Glutamatergic neuron (in vitro differentiated cells): ENCODE measurements around the gene SMYD2. TPM values are rescaled to one million over a fixed set of nuclear protein-coding genes. Genes with fewer than 3 reads are reported as not detected.

Source experiments
- DNase-seq: peaks from one replicate; pipeline ENCODE4 v3.0.0; 2022
- H3K27ac Mint-ChIP-seq: one replicate; pipeline ENCODE4 v1.8.0; 2020; ENCODE audit warnings: mild to moderate bottlenecking, mixed read lengths, inconsistent platforms; ENCODE audit not compliant: unreplicated experiment
- H3K27me3 Mint-ChIP-seq: one replicate; pipeline ENCODE4 v1.8.0; 2020; ENCODE audit warnings: mild to moderate bottlenecking, moderate library complexity, mixed read lengths, inconsistent platforms; ENCODE audit not compliant: unreplicated experiment
- H3K36me3 Mint-ChIP-seq: one replicate; pipeline ENCODE4 v1.8.0; 2020; ENCODE audit warnings: mild to moderate bottlenecking, mixed read lengths, inconsistent platforms; ENCODE audit not compliant: unreplicated experiment
- H3K4me1 Mint-ChIP-seq: one replicate; pipeline ENCODE4 v1.8.0; 2020; ENCODE audit warnings: mild to moderate bottlenecking, low read depth, mixed read lengths, inconsistent platforms; ENCODE audit not compliant: unreplicated experiment
- H3K4me3 Mint-ChIP-seq: one replicate; pipeline ENCODE4 v1.8.0; 2020; ENCODE audit warnings: mild to moderate bottlenecking, mixed read lengths, inconsistent platforms; ENCODE audit not compliant: unreplicated experiment
- H3K9me3 Mint-ChIP-seq: one replicate; pipeline ENCODE4 v1.8.0; 2020; ENCODE audit warnings: mild to moderate bottlenecking, moderate library complexity, mixed read lengths, inconsistent platforms; ENCODE audit not compliant: unreplicated experiment
- CTCF ChIP-seq: fragments of 200-600 bp; sonication (generic); IDR thresholded peaks from one replicate; pipeline ENCODE4 v1.5.0; 2021; ENCODE audit not compliant: partially characterized antibody, unreplicated experiment
- total RNA-seq: library from RNA; stranded (reverse); fragmentation: NEBNext Ultra II Directional; extraction: Animal tissue kit (Norgen Biotek cat#: 25700); gene quantifications from one replicate; pipeline ENCODE4 v1.2.1, GENCODE V29; 2021; ENCODE audit not compliant: unreplicated experiment

Gene SMYD2
- total RNA-seq, 1 donor from 2014 or later, result 26.0 TPM

GRCh38 chr1:214310777-214311690, 30.1 kb downstream of the SMYD2 start:
- no peak overlapping the region for H3K27ac Mint-ChIP-seq
- TF ChIP-seq CTCF, result no peak
- peaks cover 6% of the 10 kb centered on the region for H3K27me3 Mint-ChIP-seq
- DNase-seq, result no peak
- peaks cover 4% of the 10 kb centered on the region for H3K36me3 Mint-ChIP-seq
- no peak overlapping the region for H3K4me3 Mint-ChIP-seq
- peaks cover 12% of the 10 kb centered on the region for H3K4me1 Mint-ChIP-seq
- peaks cover 2% of the 10 kb centered on the region for H3K9me3 Mint-ChIP-seq

- Mint-ChIP-seq H3K9me3 (peaks cover 2% of the 10 kb centered on the region), H3K27me3 (peaks cover 6% of the 10 kb centered on the region), H3K27ac (no peak overlapping the region), H3K4me1 (peaks cover 8% of the 10 kb centered on the region), H3K36me3 (peaks cover 4% of the 10 kb centered on the region), H3K4me3 (no peak overlapping the region)
- no peak for DNase-seq
- no peak for TF ChIP-seq CTCF
Measured at GRCh38 chr1:214312530-214313051, 31.6 kb downstream of the SMYD2 start.

GRCh38 chr1:214314178-214314843, 33.4 kb downstream of the SMYD2 start:
- TF ChIP-seq CTCF, result no peak
- H3K9me3 Mint-ChIP-seq, result peaks cover 2% of the 10 kb centered on the region
- H3K4me1 Mint-ChIP-seq, result peaks cover 6% of the 10 kb centered on the region
- no peak overlapping the region for H3K4me3 Mint-ChIP-seq
- H3K27ac Mint-ChIP-seq, result no peak overlapping the region
- peaks cover 6% of the 10 kb centered on the region for H3K27me3 Mint-ChIP-seq
- no peak for DNase-seq
- H3K36me3 Mint-ChIP-seq, result peaks cover 4% of the 10 kb centered on the region

GRCh38 chr1:214316593-214316992, 35.6 kb downstream of the SMYD2 start:
- no peak overlapping the region for H3K27ac Mint-ChIP-seq
- peaks cover 2% of the 10 kb centered on the region for H3K9me3 Mint-ChIP-seq
- peaks cover 4% of the 10 kb centered on the region for H3K36me3 Mint-ChIP-seq
- H3K4me3 Mint-ChIP-seq, result no peak overlapping the region
- H3K4me1 Mint-ChIP-seq, result peaks cover 8% of the 10 kb centered on the region
- H3K27me3 Mint-ChIP-seq, result peaks cover 6% of the 10 kb centered on the region
- DNase-seq, result no peak
- no peak for TF ChIP-seq CTCF

GRCh38 chr1:214317300-214317699, 36.3 kb downstream of the SMYD2 start:
- DNase-seq, result no peak
- Mint-ChIP-seq H3K9me3 (peaks cover 4% of the 10 kb centered on the region), H3K27ac (no peak overlapping the region), H3K4me3 (no peak overlapping the region), H3K4me1 (peaks cover 6% of the 10 kb centered on the region), H3K27me3 (peaks cover 6% of the 10 kb centered on the region), H3K36me3 (peaks cover 4% of the 10 kb centered on the region)
- no peak for TF ChIP-seq CTCF
